Heart right ventricle (tissue), 16 donors: ENCODE measurements around the gene IFT80. TPM values are rescaled to one million over a fixed set of nuclear protein-coding genes. Genes with fewer than 3 reads are reported as not detected.

Source experiments
- ATAC-seq, 8 donors: fragments of 200-7000 bp; cut with Tn5 transposase; one replicate each; pipeline ENCODE4 v1.9.1; 2020; ENCODE audit warnings: mild to moderate bottlenecking in 8 of 8, moderate library complexity in 8 of 8, moderate number of reproducible peaks in 1 of 8
- DNase-seq, 2 donors: peaks; one replicate each; pipeline ENCODE4 v3.0.0-alpha.2; 2020
- H3K27ac ChIP-seq, 10 donors: fragments of 200-600 bp; sonication (generic) in 2 of 10; one replicate each; pipeline versions ENCODE4 v1.5.0 to v1.8.0; 2020 to 2022; ENCODE audit warnings: mild to moderate bottlenecking in 3 of 10
- H3K27me3 ChIP-seq, 7 donors: fragments of 200-600 bp; one replicate each; pipeline ENCODE4 v1.8.0; 2021 to 2022; ENCODE audit warnings: mild to moderate bottlenecking in 2 of 7
- H3K36me3 ChIP-seq, 9 donors: fragments of 200-600 bp; sonication (generic) in 1 of 9; one replicate each; pipeline versions ENCODE4 v1.5.0 to v1.8.0; 2020 to 2022; ENCODE audit warnings: mild to moderate bottlenecking in 2 of 9
- H3K4me1 ChIP-seq, 9 donors: fragments of 200-600 bp; sonication (generic) in 1 of 9; one replicate each; pipeline versions ENCODE4 v1.5.0 to v1.8.0; 2020 to 2022; ENCODE audit warnings: mild to moderate bottlenecking in 4 of 9
- H3K4me3 ChIP-seq, 10 donors: fragments of 200-600 bp; sonication (generic) in 2 of 10; one replicate each; pipeline versions ENCODE4 v1.5.0 to v1.8.0; 2020 to 2022; ENCODE audit warnings: mild to moderate bottlenecking in 7 of 10, moderate library complexity in 2 of 10
- H3K9me3 ChIP-seq, 11 donors: fragments of 200-600 bp in 10 of 11; sonication (generic) in 2 of 11; one replicate each; pipeline versions ENCODE4 v1.5.0 to v1.8.0; 2013 to 2022; ENCODE audit warnings: mild to moderate bottlenecking in 2 of 11, control low read depth in 1 of 11, moderate library complexity in 1 of 11
- CTCF ChIP-seq, 9 donors: fragments of 200-600 bp; sonication (generic) in 2 of 9; IDR thresholded peaks; one replicate each; pipeline versions ENCODE4 v1.5.0 to v1.8.0; 2021 to 2022; ENCODE audit warnings: antibody characterized with exemption in 9 of 9, mild to moderate bottlenecking in 5 of 9, moderate library complexity in 1 of 9
- WGBS, 2 donors: extraction: QIAGEN DNeasy Blood & Tissue Kit; methylation state at CpG; one replicate each; pipeline ENCODE4 v1.1.7; 2013; ENCODE audit warnings: inconsistent platforms in 1 of 2; 5-methylcytosine and 5-hydroxymethylcytosine counted together
- intact Hi-C, 10 donors: fragments of 100-400 bp; cut with DNase I; formaldehyde crosslinking; loops; one replicate each; pipeline versions ENCODE4 v1.11.1 to v1.14.2; 2022
- polyA plus RNA-seq, 2 donors: library from polyadenylated mRNA; stranded (reverse); fragments of 200-250 nt; gene quantifications; one replicate each; pipeline ENCODE4 v1.2.3, GENCODE V29; 2013
- total RNA-seq, 10 donors: library from RNA; stranded (reverse); fragmentation: NEBNext Ultra II Directional in 3 of 10; extraction: Animal tissue kit (Norgen Biotek cat#: 25700) in 3 of 10; gene quantifications; one replicate each; pipeline versions ENCODE4 v1.2.1 to v1.2.4, GENCODE V29; 2021 to 2023
- donor health status: Arrhythmogenic right ventricular cardiomyopathy.
- donor health status: ischemic (EF 13 %, LVEDD 7.1; RV severe dilation, severe dysfunction).
- donor health status: healthy with polysubstance abuse.
- donor health status: DM: no; HTN: yes; CAD: no.
- donor health status: DM: no; HTN: no; CAD: no.
- donor health status: ischemic (EF 25% LVEDD 6.9; RV normal size, moderate dysfunction).
- donor health status: ischemic (EF 25% LVEDD 5.7; RV mildly dilated, moderate dysfunction).
- donor health status: healthy.
- donor health status: DM: yes; HTN: yes; CAD: no.
- donor health status: Ischemic cardiomyopathy.
- donor health status: ischemic (EF 35%, LVEDD 5.7; RV mildly dilated, moderate dysfunction).
- donor health status: nonischemic (EF 11% LVEDD 7.7; RV severe dilation, severe dysfunction).
- donor health status: DM: yes; HTN: yes; CAD: no.
- donor health status: PGD.
- donor health status: ischemic (EF 29% LVEDD 5.4; RV normal size, mild dysfunction).
- donor health status: nonischemic (EF 23%, LVEDD 6.1; RV moderate dilation, normal function).

Gene IFT80
- total and polyA plus RNA-seq, 12 donors: 5.3 to 16.3 (median 14.2) TPM

- intact Hi-C loops: no loop called here
- H3K9me3 ChIP-seq: no peaks in the 10 kb centered on the region
- DNase-seq (no peak), ATAC-seq (no peak)
- 77% methylated on average over 2 of the region's 2 CpGs for WGBS, 2 donors
- peaks cover 0 to 44% (median 6%) of the 10 kb centered on the region in 9 donors for H3K36me3 ChIP-seq
- no peaks in the 10 kb centered on the region for H3K4me1 ChIP-seq
- H3K27me3 ChIP-seq: no peaks in the 10 kb centered on the region
- no peak overlapping the region for H3K4me3 ChIP-seq
- TF ChIP-seq CTCF (IDR thresholded peaks at IDR 0.05): no peak
- H3K27ac ChIP-seq: no peak overlapping the region
These were observed 119.4 kb downstream of the IFT80 start for GRCh38 chr3:160279657-160280056.

- Histone ChIP-seq H3K4me1 (no peaks in the 10 kb centered on the region), H3K27ac (no peak overlapping the region), H3K9me3 (no peaks in the 10 kb centered on the region), H3K27me3 (no peaks in the 10 kb centered on the region), H3K4me3 (no peak overlapping the region), H3K36me3 (peaks cover 0 to 58% (median 6%) of the 10 kb centered on the region in 9 donors)
- ATAC-seq (no peak), DNase-seq (no peak)
- WGBS, 2 donors: 99% methylated on average over 3 of the region's 3 CpGs
- no peak for TF ChIP-seq CTCF (IDR thresholded peaks at IDR 0.05)
- intact Hi-C loops: no loop called here
These were observed 120.8 kb downstream of the IFT80 start for GRCh38 chr3:160278210-160278609.

- TF ChIP-seq CTCF (IDR thresholded peaks at IDR 0.05): no peak
- H3K4me1 ChIP-seq: peaks cover 0 to 4% (median 0%) of the 10 kb centered on the region in 9 donors
- intact Hi-C loops: no loop called here
- no peak for ATAC-seq
- peaks cover 0 to 12% (median 0%) of the 10 kb centered on the region in 9 donors for H3K36me3 ChIP-seq
- H3K27ac ChIP-seq: no peak overlapping the region
- H3K4me3 ChIP-seq: no peak overlapping the region
- DNase-seq: no peak
- WGBS, 2 donors: 98% methylated on average over 2 of the region's 2 CpGs
- H3K9me3 ChIP-seq: no peaks in the 10 kb centered on the region
- no peaks in the 10 kb centered on the region for H3K27me3 ChIP-seq
These were observed 133.9 kb downstream of the IFT80 start for GRCh38 chr3:160265088-160265487.

- TF ChIP-seq CTCF (IDR thresholded peaks at IDR 0.05): no peak
- no peak for DNase-seq
- H3K4me3 ChIP-seq: peak overlapping the region in 3 of 10 donors; percentile 2 to 14 (median 4)
These were observed 138.3 kb downstream of the IFT80 start for GRCh38 chr3:160260587-160261270.

More at GRCh38 chr3:160260587-160261270, 138.3 kb downstream of the IFT80 start:
- Histone ChIP-seq H3K27me3 (no peaks in the 10 kb centered on the region), H3K36me3 (peaks cover 0 to 13% (median 0%) of the 10 kb centered on the region in 9 donors), H3K9me3 (no peaks in the 10 kb centered on the region), H3K4me1 (peaks cover 0 to 7% (median 0%) of the 10 kb centered on the region in 9 donors), H3K27ac (peak overlapping the region in 2 of 10 donors; percentile 11 to 27)
- 81 to 82% methylated on average over 7 of the region's 7 CpGs for WGBS, 2 donors
- ATAC-seq: no peak
- intact Hi-C loops: no loop called here
